Activated CD4-positive, alpha-beta T cell treated with anti-CD3 and anti-CD28 coated beads, Interleukin-2, amount 50 U/mL, for 1 hour (primary cell): Measurements from ENCODE around the gene GPR26.

Source experiments
- DNase-seq: peaks from one replicate; pipeline ENCODE4 v3.0.0-alpha.2; 2020

The GPR26 gene

GRCh38 chr10:123648595-123648994 is 17.6 kb upstream of the GPR26 start:
- DNase-seq, result no peak

GRCh38 chr10:123649676-123650075 is 16.5 kb upstream of the GPR26 start:
- no peak for DNase-seq

- no peak for DNase-seq
These were observed 14.6 kb upstream of the GPR26 start for GRCh38 chr10:123651421-123652047.

GRCh38 chr10:123655751-123656150 is 10.4 kb upstream of the GPR26 start:
- no peak for DNase-seq

- DNase-seq, result no peak
These were observed 2.6 kb upstream of the GPR26 start for GRCh38 chr10:123663522-123663921.

- DNase-seq, result no peak
These were observed 466 bp upstream of the GPR26 start for GRCh38 chr10:123665491-123666286.

GRCh38 chr10:123669886-123670285 is 3.7 kb downstream of the GPR26 start:
- DNase-seq, result no peak

GRCh38 chr10:123673198-123673597 is 7.0 kb downstream of the GPR26 start:
- DNase-seq, result no peak

GRCh38 chr10:123674741-123675140 is 8.6 kb downstream of the GPR26 start:
- no peak for DNase-seq

- no peak for DNase-seq
These were observed 9.7 kb downstream of the GPR26 start for GRCh38 chr10:123675811-123676210.

GRCh38 chr10:123677556-123677955 is 11.4 kb downstream of the GPR26 start:
- no peak for DNase-seq

GRCh38 chr10:123678376-123678775 is 12.2 kb downstream of the GPR26 start:
- no peak for DNase-seq

- no peak for DNase-seq
These were observed 15.1 kb downstream of the GPR26 start for GRCh38 chr10:123681285-123681684.

GRCh38 chr10:123682477-123682876 is 16.3 kb downstream of the GPR26 start:
- no peak for DNase-seq

- DNase-seq, result no peak
These were observed 17.3 kb downstream of the GPR26 start for GRCh38 chr10:123683459-123683858.

- DNase-seq, result no peak
These were observed 17.7 kb downstream of the GPR26 start for GRCh38 chr10:123683865-123684264.

- DNase-seq, result no peak
These were observed 19.1 kb downstream of the GPR26 start for GRCh38 chr10:123685260-123685659.

GRCh38 chr10:123687758-123688157 is 21.6 kb downstream of the GPR26 start:
- DNase-seq, result no peak

GRCh38 chr10:123689880-123690279 is 23.7 kb downstream of the GPR26 start:
- DNase-seq, result no peak

- no peak for DNase-seq
These were observed 37.1 kb downstream of the GPR26 start for GRCh38 chr10:123703195-123703790.

- DNase-seq, result no peak
These were observed 37.9 kb downstream of the GPR26 start for GRCh38 chr10:123704076-123704475.

- DNase-seq, result no peak
These were observed 38.7 kb downstream of the GPR26 start for GRCh38 chr10:123704812-123705211.

GRCh38 chr10:123706236-123706635 is 40.1 kb downstream of the GPR26 start:
- no peak for DNase-seq

GRCh38 chr10:123715546-123715945 is 49.4 kb downstream of the GPR26 start:
- no peak for DNase-seq
